Natural killer cell (primary cell): Measurements from ENCODE around the gene EYA4. TPM values are rescaled to one million over a fixed set of nuclear protein-coding genes. Genes with fewer than 3 reads are reported as not detected.

Experiments used
- ATAC-seq, 3 donors: fragments of 150-1000 bp in 2 of 3; fragments of 200-7000 bp in 1 of 3; cut with Tn5 transposase; 1 replicate in 1 of 3; 2 replicates in 2 of 3; pipeline ENCODE4 v1.10.0; 2021; ENCODE audit warnings: mild to moderate bottlenecking in 2 of 3, moderate library complexity in 2 of 3
- DNase-seq, 2 donors: peaks; one replicate each; pipeline versions ENCODE4 v3.0.0 to v3.0.0-alpha.2; 2013 to 2021; ENCODE audit warnings: mixed read lengths in 1 of 2
- H3K27ac ChIP-seq: one replicate; pipeline ENCODE4 v1.5.1; 2013; ENCODE audit warnings: mild to moderate bottlenecking, low read length
- H3K27me3 ChIP-seq: one replicate; pipeline ENCODE4 v1.6.1; 2013; ENCODE audit warnings: low read length; ENCODE audit not compliant: control insufficient read depth, insufficient read depth
- H3K36me3 ChIP-seq: one replicate; pipeline ENCODE4 v1.6.1; 2013; ENCODE audit warnings: low read length; ENCODE audit not compliant: control insufficient read depth, insufficient read depth
- H3K4me1 ChIP-seq: one replicate; pipeline ENCODE4 v1.6.1; 2013; ENCODE audit warnings: low read length; ENCODE audit not compliant: control insufficient read depth, insufficient read depth
- H3K4me3 ChIP-seq: one replicate; pipeline ENCODE4 v1.5.1; 2013; ENCODE audit warnings: low read length
- H3K9me3 ChIP-seq: one replicate; pipeline ENCODE4 v1.6.1; 2013; ENCODE audit warnings: low read length; ENCODE audit not compliant: control insufficient read depth, insufficient read depth
- H3K27ac Mint-ChIP-seq, 2 donors: one replicate each; pipeline ENCODE4 v1.8.0; 2022; ENCODE audit warnings: mild to moderate bottlenecking in 2 of 2, mixed read lengths in 2 of 2, moderate library complexity in 1 of 2
- H3K27me3 Mint-ChIP-seq, 2 donors: one replicate each; pipeline ENCODE4 v1.8.0; 2022; ENCODE audit warnings: low read depth in 2 of 2, mixed read lengths in 2 of 2
- H3K36me3 Mint-ChIP-seq: one replicate; pipeline ENCODE4 v1.8.0; 2022; ENCODE audit warnings: mixed read lengths
- H3K4me1 Mint-ChIP-seq, 2 donors: one replicate each; pipeline ENCODE4 v1.8.0; 2022; ENCODE audit warnings: mixed read lengths in 2 of 2
- H3K4me3 Mint-ChIP-seq: one replicate; pipeline ENCODE4 v1.8.0; 2022; ENCODE audit warnings: mild to moderate bottlenecking, moderate library complexity, mixed read lengths
- H3K9me3 Mint-ChIP-seq, 2 donors: one replicate each; pipeline ENCODE4 v1.8.0; 2022; ENCODE audit warnings: mixed read lengths in 2 of 2
- CTCF ChIP-seq: fragments of 200-600 bp; IDR thresholded peaks from one replicate; pipeline ENCODE4 v1.8.0; 2022; ENCODE audit warnings: antibody characterized with exemption
- WGBS: methylation state at CpG from one replicate; pipeline ENCODE4 v1.1.7; 2013; ENCODE audit warnings: missing lambda C conversion rate; ENCODE audit not compliant: insufficient coverage; 5-methylcytosine and 5-hydroxymethylcytosine counted together
- intact Hi-C: fragments of 100-400 bp; cut with micrococcal nuclease; formaldehyde crosslinking; loops from one replicate; pipeline ENCODE4 v1.14.2; 2022
- total RNA-seq, 4 donors: library from RNA; stranded (reverse); fragments of 120-200 nt in 1 of 4; gene quantifications; one replicate each; pipeline versions ENCODE4 v1.2.3 to v1.2.4, GENCODE V29; 2013 to 2022

Gene EYA4
- total RNA-seq, 3 donors from 2014 or later (not counting 1 experiment from before 2014, with no cell fraction given): not detected

GRCh38 chr6:133257545-133258105 is 16.5 kb downstream of the EYA4 start:
- intact Hi-C loops: no loop called here
- no peak for ATAC-seq

GRCh38 chr6:133259561-133259960 is 18.4 kb downstream of the EYA4 start:
- Mint-ChIP-seq H3K4me3 (no peak overlapping the region), H3K27me3 (no peaks in the 10 kb centered on the region), H3K4me1 (no peaks in the 10 kb centered on the region), H3K36me3 (no peaks in the 10 kb centered on the region), H3K27ac (no peak overlapping the region), H3K9me3 (peaks cover 2 to 5% of the 10 kb centered on the region in 2 donors)
- no peaks in the 10 kb centered on the region for H3K9me3 ChIP-seq
- H3K36me3 ChIP-seq: no peaks in the 10 kb centered on the region
- no peak for TF ChIP-seq CTCF
- H3K4me1 ChIP-seq: no peaks in the 10 kb centered on the region
- no peaks in the 10 kb centered on the region for H3K27me3 ChIP-seq
- ATAC-seq (no peak), DNase-seq (no peak)
- intact Hi-C loops: no loop called here
- H3K4me3 ChIP-seq: no peak overlapping the region
- H3K27ac ChIP-seq: no peak overlapping the region

More at GRCh38 chr6:133257545-133258105, 16.5 kb downstream of the EYA4 start:
- Mint-ChIP-seq H3K9me3 (peaks cover 4 to 5% of the 10 kb centered on the region in 2 donors), H3K36me3 (no peaks in the 10 kb centered on the region), H3K4me1 (no peaks in the 10 kb centered on the region), H3K27me3 (no peaks in the 10 kb centered on the region), H3K27ac (no peak overlapping the region), H3K4me3 (no peak overlapping the region)
- H3K36me3 ChIP-seq: no peaks in the 10 kb centered on the region
- no peak overlapping the region for H3K27ac ChIP-seq
- no peaks in the 10 kb centered on the region for H3K27me3 ChIP-seq
- H3K9me3 ChIP-seq: no peaks in the 10 kb centered on the region
- no peak overlapping the region for H3K4me3 ChIP-seq
- no peak for TF ChIP-seq CTCF
- H3K4me1 ChIP-seq: no peaks in the 10 kb centered on the region
- WGBS: 63% methylated on average over 2 of the region's 5 CpGs
- no peak for DNase-seq

- Mint-ChIP-seq H3K27me3 (no peaks in the 10 kb centered on the region), H3K9me3 (peaks cover 2 to 5% of the 10 kb centered on the region in 2 donors), H3K36me3 (no peaks in the 10 kb centered on the region), H3K4me3 (no peak overlapping the region), H3K27ac (no peak overlapping the region), H3K4me1 (no peaks in the 10 kb centered on the region)
- no peaks in the 10 kb centered on the region for H3K9me3 ChIP-seq
- TF ChIP-seq CTCF: no peak
- H3K36me3 ChIP-seq: no peaks in the 10 kb centered on the region
- no peak overlapping the region for H3K27ac ChIP-seq
- DNase-seq (no peak), ATAC-seq (no peak)
- no peaks in the 10 kb centered on the region for H3K4me1 ChIP-seq
- no peak overlapping the region for H3K4me3 ChIP-seq
- no peaks in the 10 kb centered on the region for H3K27me3 ChIP-seq
- intact Hi-C loops: no loop called here
- 83% methylated on average over 2 of the region's 2 CpGs for WGBS
Observed at GRCh38 chr6:133262804-133263203, 21.6 kb downstream of the EYA4 start.

- H3K27ac Mint-ChIP-seq: no peak overlapping the region
- no peaks in the 10 kb centered on the region for H3K36me3 ChIP-seq
Observed at GRCh38 chr6:133265066-133265465, 23.9 kb downstream of the EYA4 start.

More at GRCh38 chr6:133265066-133265465, 23.9 kb downstream of the EYA4 start:
- no peaks in the 10 kb centered on the region for H3K9me3 ChIP-seq
- DNase-seq: no peak
- Mint-ChIP-seq H3K9me3 (peaks cover 2 to 5% of the 10 kb centered on the region in 2 donors), H3K36me3 (no peaks in the 10 kb centered on the region), H3K4me1 (no peaks in the 10 kb centered on the region), H3K4me3 (no peak overlapping the region), H3K27me3 (no peaks in the 10 kb centered on the region)
- 81% methylated on average over 4 of the region's 4 CpGs for WGBS
- no peak for TF ChIP-seq CTCF
- H3K4me1 ChIP-seq: no peaks in the 10 kb centered on the region
- no peaks in the 10 kb centered on the region for H3K27me3 ChIP-seq
- no peak for ATAC-seq
- H3K27ac ChIP-seq: no peak overlapping the region
- intact Hi-C loops: no loop called here
- no peak overlapping the region for H3K4me3 ChIP-seq
